ENCODE data around the gene RAB1B. TPM values are rescaled to one million over a fixed set of nuclear protein-coding genes. Genes with fewer than 3 reads are reported as not detected.

The RAB1B gene
- total and polyA plus RNA-seq, 7 donors = 120 to 163 (median 130) TPM

- intact Hi-C loops (cut with DNase I) = no loop called here
- Histone ChIP-seq H3K4me1 (no peaks in the 10 kb centered on the region), H3K4me3 (no peak overlapping the region), H3K36me3 (ENCODE audit: insufficient read depth in 1 of 2, low read depth in 1 of 2) (peaks cover 3 to 69% of the 10 kb centered on the region in 2 donors), H3K27ac (no peak overlapping the region), H3K9me3 (no peaks in the 10 kb centered on the region), H3K27me3 (ENCODE audit: insufficient read depth in 3 of 3, low read length in 2 of 3) (no peaks in the 10 kb centered on the region)
- DNase-seq (no peak), ATAC-seq (no peak)
- TF ChIP-seq CTCF (IDR thresholded peaks at IDR 0.05) = no peak
- 90 to 95% (median 93%) methylated on average over 14 of the region's 14 CpGs for WGBS, 3 donors
Observed at GRCh38 chr11:66230978-66231377, 37.5 kb upstream of the RAB1B start.

DNA sequence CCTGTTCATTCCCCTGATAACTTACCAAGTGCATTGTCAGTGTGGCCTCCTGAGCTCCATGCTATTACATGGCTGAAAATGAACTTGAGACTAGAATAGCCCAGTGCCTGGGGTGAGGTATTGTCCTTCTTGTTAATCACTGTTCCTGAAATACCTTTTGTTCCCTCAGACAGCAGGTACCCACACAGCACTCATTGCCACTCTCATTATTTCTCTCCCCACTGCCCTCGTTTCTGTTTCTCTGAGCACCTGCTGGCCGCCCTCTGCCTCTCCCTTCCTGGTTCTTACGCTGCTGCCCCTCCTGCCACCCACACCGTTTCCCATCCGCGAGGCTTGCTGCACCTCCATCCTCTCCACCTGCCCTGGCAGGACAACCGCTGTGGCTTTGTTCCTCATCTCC is 36.9 kb upstream of the RAB1B start:
- Histone ChIP-seq H3K9me3 (no peaks in the 10 kb centered on the region), H3K27me3 (ENCODE audit: insufficient read depth in 3 of 3, low read length in 2 of 3) (no peaks in the 10 kb centered on the region), H3K4me3 (no peak overlapping the region), H3K36me3 (ENCODE audit: insufficient read depth in 1 of 2, low read depth in 1 of 2) (peaks cover 3 to 74% of the 10 kb centered on the region in 2 donors), H3K27ac (no peak overlapping the region), H3K4me1 (no peaks in the 10 kb centered on the region)
- DNase-seq (no peak), ATAC-seq (no peak)
- WGBS, 3 donors = 87 to 92% (median 91%) methylated on average over 7 of the region's 7 CpGs
- intact Hi-C loops (cut with DNase I) = no loop called here
- no peak for TF ChIP-seq CTCF (IDR thresholded peaks at IDR 0.05)

- Histone ChIP-seq H3K4me3 (no peak overlapping the region), H3K4me1 (no peaks in the 10 kb centered on the region), H3K27me3 (ENCODE audit: insufficient read depth in 3 of 3, low read length in 2 of 3) (no peaks in the 10 kb centered on the region), H3K27ac (no peak overlapping the region), H3K9me3 (no peaks in the 10 kb centered on the region), H3K36me3 (ENCODE audit: insufficient read depth in 1 of 2, low read depth in 1 of 2) (peaks cover 3 to 77% of the 10 kb centered on the region in 2 donors)
- DNase-seq = no peak
- TF ChIP-seq CTCF (IDR thresholded peaks at IDR 0.05) = no peak
- WGBS, 3 donors = 84 to 93% (median 93%) methylated on average over 11 of the region's 11 CpGs
- ATAC-seq = peak in 1 of 4 donors; percentile 14
- intact Hi-C loops (cut with DNase I) = no loop called here
Observed at GRCh38 chr11:66232769-66233168, 35.7 kb upstream of the RAB1B start.

DNA sequence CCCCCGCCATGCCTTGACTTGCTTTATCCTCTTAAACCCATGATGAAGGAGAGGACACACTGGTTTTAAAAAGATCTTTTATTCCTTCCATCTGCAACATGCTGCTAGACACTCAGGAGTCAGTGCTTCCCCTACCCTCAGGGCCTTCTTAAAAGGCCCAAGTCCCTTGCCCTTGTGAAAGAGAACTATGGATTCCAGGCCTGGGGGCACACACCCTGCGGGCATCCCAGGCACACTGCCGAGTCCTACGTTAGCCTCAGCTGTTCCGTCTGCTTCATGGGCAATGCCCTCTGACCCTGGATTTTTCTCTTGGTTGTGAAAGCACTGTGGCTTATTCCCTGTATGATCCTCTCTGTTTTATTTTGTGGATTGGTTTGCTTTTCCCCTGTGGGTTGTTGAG is 35.1 kb upstream of the RAB1B start:
- no peak overlapping the region for H3K27ac ChIP-seq
- 86 to 94% (median 88%) methylated on average over 5 of the region's 5 CpGs for WGBS, 3 donors
- no peaks in the 10 kb centered on the region for H3K27me3 ChIP-seq (ENCODE audit: insufficient read depth in 3 of 3, low read length in 2 of 3)
- no peak for ATAC-seq
- peaks cover 3 to 77% of the 10 kb centered on the region in 2 donors for H3K36me3 ChIP-seq (ENCODE audit: insufficient read depth in 1 of 2, low read depth in 1 of 2)
- no peak overlapping the region for H3K4me3 ChIP-seq
- no peak for TF ChIP-seq CTCF (IDR thresholded peaks at IDR 0.05)
- intact Hi-C loops (cut with DNase I) = no loop called here
- no peaks in the 10 kb centered on the region for H3K9me3 ChIP-seq
- no peak for DNase-seq
- no peaks in the 10 kb centered on the region for H3K4me1 ChIP-seq

DNA sequence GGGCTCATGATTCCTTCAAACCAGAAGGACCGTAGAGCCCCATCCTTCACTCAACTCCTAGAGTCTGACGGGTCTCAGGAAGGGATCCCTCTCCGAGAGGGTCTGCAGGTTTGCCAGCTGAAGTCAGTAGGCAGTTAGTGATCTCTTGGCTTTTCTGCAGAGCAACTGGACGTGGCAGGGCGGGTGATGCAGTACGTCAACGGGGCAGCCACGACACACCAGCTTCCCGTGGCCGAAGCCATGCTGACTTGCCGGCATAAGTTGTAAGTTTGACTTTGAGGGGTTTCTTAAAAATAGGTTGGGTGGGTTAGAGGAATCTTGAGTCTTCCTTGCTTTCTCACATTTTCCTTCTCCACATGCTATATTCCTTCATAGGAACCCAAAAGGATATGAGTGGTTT is 33.3 kb upstream of the RAB1B start:
- Histone ChIP-seq H3K4me1 (peaks cover under 1% of the 10 kb centered on the region), H3K27ac (no peak overlapping the region), H3K36me3 (ENCODE audit: insufficient read depth in 1 of 2, low read depth in 1 of 2) (peaks cover 3 to 91% of the 10 kb centered on the region in 2 donors), H3K4me3 (no peak overlapping the region), H3K27me3 (ENCODE audit: insufficient read depth in 3 of 3, low read length in 2 of 3) (no peaks in the 10 kb centered on the region), H3K9me3 (no peaks in the 10 kb centered on the region)
- intact Hi-C loops (cut with DNase I) = no loop called here
- DNase-seq (no peak), ATAC-seq (no peak)
- TF ChIP-seq CTCF (IDR thresholded peaks at IDR 0.05) = no peak
- WGBS, 3 donors = 91 to 98% (median 93%) methylated on average over 11 of the region's 11 CpGs
